HepG2 (cell line): ENCODE data around the gene DNASE1. TPM values are rescaled to one million over a fixed set of nuclear protein-coding genes. Genes with fewer than 3 reads are reported as not detected.

Experiments used
- ATF5 ChIP-seq: sonication (generic); formaldehyde crosslinking; IDR thresholded peaks from 2 replicates; pipeline ENCODE4 v1.4.0; 2020; ENCODE audit warnings: mild to moderate bottlenecking, low read depth, missing genetic modification reagents
- GFI1 ChIP-seq: sonication (generic); formaldehyde crosslinking; IDR thresholded peaks from 2 replicates; pipeline ENCODE4 v1.5.0; 2020; ENCODE audit warnings: missing genetic modification reagents, mild to moderate bottlenecking, borderline replicate concordance
- IRF1 ChIP-seq: sonication (generic); formaldehyde crosslinking; IDR thresholded peaks from 2 replicates; pipeline ENCODE4 v1.4.0; 2020; ENCODE audit warnings: low read depth, mild to moderate bottlenecking, missing genetic modification reagents
- NFAT5 ChIP-seq: sonication (generic); formaldehyde crosslinking; IDR thresholded peaks from 2 replicates; pipeline ENCODE4 v1.4.0; 2020; ENCODE audit warnings: missing genetic modification reagents
- NR2F2 ChIP-seq: IDR thresholded peaks from 2 replicates; pipeline ENCODE4 v1.6.1; 2012; ENCODE audit warnings: low read depth, inconsistent platforms, borderline replicate concordance
- SMARCC2 ChIP-seq: fragments of 450-650 bp; IDR thresholded peaks from 2 replicates; pipeline ENCODE4 v1.6.1; 2017; ENCODE audit warnings: antibody characterized with exemption, mild to moderate bottlenecking
- STAG1 ChIP-seq: sonication (generic); formaldehyde crosslinking; IDR thresholded peaks from 2 replicates; pipeline ENCODE4 v1.4.0; 2020; ENCODE audit warnings: missing genetic modification reagents
- ZMYM2 ChIP-seq: sonication (generic); formaldehyde crosslinking; IDR thresholded peaks from 2 replicates; pipeline ENCODE4 v1.8.0; 2022; ENCODE audit warnings: mild to moderate bottlenecking, missing genetic modification reagents
- ZNF138 ChIP-seq: sonication (generic); formaldehyde crosslinking; IDR thresholded peaks from 2 replicates; pipeline ENCODE4 v1.5.0; 2020; ENCODE audit warnings: mild to moderate bottlenecking, low read depth, missing genetic modification reagents
- ZSCAN20 ChIP-seq: sonication (generic); formaldehyde crosslinking; IDR thresholded peaks from 2 replicates; pipeline ENCODE4 v1.4.0; 2020; ENCODE audit warnings: missing genetic modification reagents, mild to moderate bottlenecking, borderline replicate concordance
- polyA plus RNA-seq, 8 experiments: library from polyadenylated mRNA; depleted of rRNA in 3 of 8; stranded (reverse) in 7 of 8; unstranded in 1 of 8; fragments of >200 nt; fragmentation: Illumina TruSeq in 4 of 8; extraction: Trizol in 4 of 8; gene quantifications; 2 replicates each; pipeline versions ENCODE4 v1.2.1 to v1.2.3, GENCODE V29; 2011 to 2016; ENCODE audit warnings: low read depth in 4 of 8, missing spikeins in 1 of 8, mixed read lengths in 1 of 8; ENCODE audit not compliant: insufficient read depth in 1 of 8
- total RNA-seq, 5 experiments: library from RNA; depleted of rRNA; stranded (reverse); fragments of >200 nt; fragmentation: Illumina TruSeq; extraction: Trizol; gene quantifications; 2 replicates each; pipeline ENCODE4 v1.2.3, GENCODE V29; 2016; ENCODE audit warnings: low read depth in 1 of 5
- TF ChIP-seq, protein P1 (sequence below): sonication (generic); formaldehyde crosslinking; IDR thresholded peaks from 2 replicates; pipeline ENCODE4 v1.4.0; 2020; ENCODE audit warnings: missing genetic modification reagents
- TF ChIP-seq, protein P2 (sequence below): sonication (generic); formaldehyde crosslinking; IDR thresholded peaks from 2 replicates; pipeline ENCODE4 v1.5.0; 2020; ENCODE audit warnings: mild to moderate bottlenecking, missing genetic modification reagents
- TF ChIP-seq, protein P3 (sequence below): sonication (generic); formaldehyde crosslinking; IDR thresholded peaks from 2 replicates; pipeline ENCODE4 v1.4.0; 2020; ENCODE audit warnings: missing genetic modification reagents
- TF ChIP-seq, protein P4 (sequence below): IDR thresholded peaks from 2 replicates; pipeline ENCODE4 v1.6.1; 2018; ENCODE audit warnings: missing genetic modification reagents

DNASE1 gene
- total and polyA plus RNA-seq, 2 of the 13 experiments (the other 11 are each of a cell fraction or from before 2014, with no cell fraction given) = 7.1 to 11.1 TPM

GRCh38 chr16:3609895-3610697 lies 44.4 kb upstream of the DNASE1 start (continued):
- TF ChIP-seq ATF5 (CRISPR knock-in tag) = no peak
- no peak for TF ChIP-seq ZSCAN20 (CRISPR knock-in tag)
- peak; percentile 28; the same call in 1 of the 2 replicates for TF ChIP-seq GFI1
- TF ChIP-seq, protein P1, sequence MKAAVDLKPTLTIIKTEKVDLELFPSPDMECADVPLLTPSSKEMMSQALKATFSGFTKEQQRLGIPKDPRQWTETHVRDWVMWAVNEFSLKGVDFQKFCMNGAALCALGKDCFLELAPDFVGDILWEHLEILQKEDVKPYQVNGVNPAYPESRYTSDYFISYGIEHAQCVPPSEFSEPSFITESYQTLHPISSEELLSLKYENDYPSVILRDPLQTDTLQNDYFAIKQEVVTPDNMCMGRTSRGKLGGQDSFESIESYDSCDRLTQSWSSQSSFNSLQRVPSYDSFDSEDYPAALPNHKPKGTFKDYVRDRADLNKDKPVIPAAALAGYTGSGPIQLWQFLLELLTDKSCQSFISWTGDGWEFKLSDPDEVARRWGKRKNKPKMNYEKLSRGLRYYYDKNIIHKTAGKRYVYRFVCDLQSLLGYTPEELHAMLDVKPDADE = no peak
- TF ChIP-seq ZNF138 = no peak
- TF ChIP-seq, protein P2, sequence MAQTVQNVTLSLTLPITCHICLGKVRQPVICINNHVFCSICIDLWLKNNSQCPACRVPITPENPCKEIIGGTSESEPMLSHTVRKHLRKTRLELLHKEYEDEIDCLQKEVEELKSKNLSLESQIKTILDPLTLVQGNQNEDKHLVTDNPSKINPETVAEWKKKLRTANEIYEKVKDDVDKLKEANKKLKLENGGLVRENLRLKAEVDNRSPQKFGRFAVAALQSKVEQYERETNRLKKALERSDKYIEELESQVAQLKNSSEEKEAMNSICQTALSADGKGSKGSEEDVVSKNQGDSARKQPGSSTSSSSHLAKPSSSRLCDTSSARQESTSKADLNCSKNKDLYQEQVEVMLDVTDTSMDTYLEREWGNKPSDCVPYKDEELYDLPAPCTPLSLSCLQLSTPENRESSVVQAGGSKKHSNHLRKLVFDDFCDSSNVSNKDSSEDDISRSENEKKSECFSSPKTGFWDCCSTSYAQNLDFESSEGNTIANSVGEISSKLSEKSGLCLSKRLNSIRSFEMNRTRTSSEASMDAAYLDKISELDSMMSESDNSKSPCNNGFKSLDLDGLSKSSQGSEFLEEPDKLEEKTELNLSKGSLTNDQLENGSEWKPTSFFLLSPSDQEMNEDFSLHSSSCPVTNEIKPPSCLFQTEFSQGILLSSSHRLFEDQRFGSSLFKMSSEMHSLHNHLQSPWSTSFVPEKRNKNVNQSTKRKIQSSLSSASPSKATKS (CRISPR knock-in tag) = no peak
- no peak for TF ChIP-seq ZMYM2
- TF ChIP-seq, protein P3, sequence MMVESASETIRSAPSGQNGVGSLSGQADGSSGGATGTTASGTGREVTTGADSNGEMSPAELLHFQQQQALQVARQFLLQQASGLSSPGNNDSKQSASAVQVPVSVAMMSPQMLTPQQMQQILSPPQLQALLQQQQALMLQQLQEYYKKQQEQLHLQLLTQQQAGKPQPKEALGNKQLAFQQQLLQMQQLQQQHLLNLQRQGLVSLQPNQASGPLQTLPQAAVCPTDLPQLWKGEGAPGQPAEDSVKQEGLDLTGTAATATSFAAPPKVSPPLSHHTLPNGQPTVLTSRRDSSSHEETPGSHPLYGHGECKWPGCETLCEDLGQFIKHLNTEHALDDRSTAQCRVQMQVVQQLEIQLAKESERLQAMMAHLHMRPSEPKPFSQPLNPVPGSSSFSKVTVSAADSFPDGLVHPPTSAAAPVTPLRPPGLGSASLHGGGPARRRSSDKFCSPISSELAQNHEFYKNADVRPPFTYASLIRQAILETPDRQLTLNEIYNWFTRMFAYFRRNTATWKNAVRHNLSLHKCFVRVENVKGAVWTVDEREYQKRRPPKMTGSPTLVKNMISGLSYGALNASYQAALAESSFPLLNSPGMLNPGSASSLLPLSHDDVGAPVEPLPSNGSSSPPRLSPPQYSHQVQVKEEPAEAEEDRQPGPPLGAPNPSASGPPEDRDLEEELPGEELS (CRISPR knock-in tag) = 0 out of 2 replicates have a peak, but pooled peaks have one; percentile 40
- TF ChIP-seq STAG1 (CRISPR knock-in tag) = no peak
- no peak for TF ChIP-seq SMARCC2
- TF ChIP-seq, protein P4, sequence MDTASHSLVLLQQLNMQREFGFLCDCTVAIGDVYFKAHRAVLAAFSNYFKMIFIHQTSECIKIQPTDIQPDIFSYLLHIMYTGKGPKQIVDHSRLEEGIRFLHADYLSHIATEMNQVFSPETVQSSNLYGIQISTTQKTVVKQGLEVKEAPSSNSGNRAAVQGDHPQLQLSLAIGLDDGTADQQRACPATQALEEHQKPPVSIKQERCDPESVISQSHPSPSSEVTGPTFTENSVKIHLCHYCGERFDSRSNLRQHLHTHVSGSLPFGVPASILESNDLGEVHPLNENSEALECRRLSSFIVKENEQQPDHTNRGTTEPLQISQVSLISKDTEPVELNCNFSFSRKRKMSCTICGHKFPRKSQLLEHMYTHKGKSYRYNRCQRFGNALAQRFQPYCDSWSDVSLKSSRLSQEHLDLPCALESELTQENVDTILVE (CRISPR knock-in tag) = no peak; the same call in 1 of the 2 replicates
- TF ChIP-seq NFAT5 (CRISPR knock-in tag) = no peak
- TF ChIP-seq IRF1 (CRISPR knock-in tag) = no peak
- no peak for TF ChIP-seq NR2F2
